Caco-2 (cell line): Measurements from ENCODE around the gene DIO1. TPM values are rescaled to one million over a fixed set of nuclear protein-coding genes. Genes with fewer than 3 reads are reported as not detected.

Experiments
- BruUV-seq: library from RNA; stranded (reverse); fragments of 400-500 nt; replicated peaks from 2 replicates; lab custom pipeline; 2021; lab: Mats Ljungman, UMichigan
- CTCF ChIA-PET: fragments of 300-600 bp; sonication (Branson Sonifier 250); formaldehyde crosslinking; loops from one replicate; lab custom pipeline; 2022; ENCODE audit warnings: antibody characterized with exemption; lab: Charles Lee
- POLR2A ChIA-PET: fragments of 300-600 bp; sonication (Branson Sonifier 250); formaldehyde crosslinking; loops from one replicate; lab custom pipeline; 2022; ENCODE audit warnings: antibody characterized with exemption; lab: Charles Lee
- DNase-seq, 2 experiments: peaks; one replicate each; pipeline versions ENCODE4 v3.0.0 to v3.0.0-alpha.2; 2020 to 2022
- H3K27me3 ChIP-seq: replicated peaks from 2 replicates; pipeline ENCODE4 v1.6.0; 2011; ENCODE audit warnings: low read length; ENCODE audit not compliant: control insufficient read depth, insufficient read depth
- H3K36me3 ChIP-seq: 2 replicates; pipeline ENCODE4 v1.5.1; 2011; ENCODE audit warnings: low read length; ENCODE audit not compliant: control insufficient read depth, insufficient read depth
- H3K4me1 ChIP-seq: fragments of 250-450 bp; sonication (Bioruptor Pico); 2 replicates; pipeline ENCODE4 v1.5.1; 2020; ENCODE audit warnings: mild to moderate bottlenecking
- H3K4me3 ChIP-seq: 2 replicates; pipeline ENCODE4 v1.5.1; 2011; ENCODE audit warnings: low read depth, mild to moderate bottlenecking, control low read depth, low read length
- H3K9me3 ChIP-seq: fragments of 250-450 bp; sonication (Bioruptor Pico); 2 replicates; pipeline ENCODE4 v1.5.1; 2020; ENCODE audit warnings: mild to moderate bottlenecking, moderate library complexity
- H3K27ac Mint-ChIP-seq: one replicate; pipeline ENCODE4 v1.8.0; 2022; ENCODE audit warnings: mixed read lengths; ENCODE audit not compliant: unreplicated experiment
- H3K27me3 Mint-ChIP-seq: one replicate; pipeline ENCODE4 v1.8.0; 2022; ENCODE audit warnings: mixed read lengths; ENCODE audit not compliant: insufficient read depth, unreplicated experiment
- H3K36me3 Mint-ChIP-seq: one replicate; pipeline ENCODE4 v1.8.0; 2022; ENCODE audit warnings: mild to moderate bottlenecking, mixed read lengths; ENCODE audit not compliant: insufficient read depth, unreplicated experiment
- H3K4me1 Mint-ChIP-seq: one replicate; pipeline ENCODE4 v1.8.0; 2022; ENCODE audit warnings: low read depth, mixed read lengths; ENCODE audit not compliant: unreplicated experiment
- H3K4me3 Mint-ChIP-seq: one replicate; pipeline ENCODE4 v1.8.0; 2022; ENCODE audit warnings: mild to moderate bottlenecking, moderate library complexity, mixed read lengths; ENCODE audit not compliant: unreplicated experiment
- H3K9me3 Mint-ChIP-seq: one replicate; pipeline ENCODE4 v1.8.0; 2022; ENCODE audit warnings: mixed read lengths; ENCODE audit not compliant: unreplicated experiment
- intact Hi-C: fragments of 100-400 bp; cut with micrococcal nuclease; formaldehyde crosslinking; loops from one replicate; pipeline ENCODE4 v1.10.0; 2022; ENCODE audit not compliant: unreplicated experiment
- total RNA-seq: library from RNA; stranded (reverse); gene quantifications from 2 replicates; pipeline ENCODE4 v1.2.3, GENCODE V29; 2022
- TF ChIP-seq, protein P1 (sequence below), 2 experiments: fragments of 200-600 bp in 1 of 2; IDR thresholded peaks; 1 replicate in 1 of 2; 2 replicates in 1 of 2; pipeline versions ENCODE4 v1.5.1 to v1.8.0; 2011 to 2022; ENCODE audit warnings: antibody characterized with exemption in 1 of 2, control low read depth in 1 of 2, inconsistent platforms in 1 of 2, low read depth in 1 of 2, low read length in 1 of 2, mild to moderate bottlenecking in 1 of 2, moderate library complexity in 1 of 2; ENCODE audit not compliant: insufficient read depth in 1 of 2, severe bottlenecking in 1 of 2, unreplicated experiment in 1 of 2

Gene DIO1
- total RNA-seq, 1 experiment from 2014 or later: 7.1 TPM

DNA sequence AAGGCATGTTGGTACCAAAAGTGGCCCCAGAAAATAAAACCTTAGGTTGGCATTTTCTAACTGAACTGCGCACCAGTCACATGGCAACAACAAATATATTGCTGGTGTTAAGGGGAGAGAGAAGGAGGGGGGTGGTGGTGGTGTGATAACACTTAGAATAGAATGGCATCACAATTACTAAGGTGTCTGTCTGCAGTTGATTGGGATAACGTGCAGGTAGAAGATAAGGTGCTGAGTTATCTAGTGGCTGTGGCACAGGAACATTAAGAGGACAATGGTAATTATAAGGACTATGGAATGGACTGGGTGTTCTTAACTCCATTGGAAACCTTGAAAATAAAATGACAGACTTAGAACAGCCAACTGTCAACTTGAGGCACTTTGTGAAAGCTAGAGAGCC is 3.0 kb upstream of the DIO1 start:
- Histone ChIP-seq H3K27me3 (no peaks in the 10 kb centered on the region), H3K4me3 (no peak overlapping the region), H3K4me1 (peaks cover 24% of the 10 kb centered on the region), H3K9me3 (no peaks in the 10 kb centered on the region), H3K36me3 (no peaks in the 10 kb centered on the region)
- peaks cover 21% of the 10 kb centered on the region for H3K4me1 Mint-ChIP-seq
- ChIA-PET CTCF (no interaction called here), POLR2A (no interaction called here)
- no peak overlapping the region for H3K4me3 Mint-ChIP-seq
- no peaks in the 10 kb centered on the region for H3K9me3 Mint-ChIP-seq
- peaks cover 9% of the 10 kb centered on the region for H3K36me3 Mint-ChIP-seq
- no TSS peak for BruUV-seq
- no peak for DNase-seq
- intact Hi-C loops: no loop called here
- TF ChIP-seq, protein P1, sequence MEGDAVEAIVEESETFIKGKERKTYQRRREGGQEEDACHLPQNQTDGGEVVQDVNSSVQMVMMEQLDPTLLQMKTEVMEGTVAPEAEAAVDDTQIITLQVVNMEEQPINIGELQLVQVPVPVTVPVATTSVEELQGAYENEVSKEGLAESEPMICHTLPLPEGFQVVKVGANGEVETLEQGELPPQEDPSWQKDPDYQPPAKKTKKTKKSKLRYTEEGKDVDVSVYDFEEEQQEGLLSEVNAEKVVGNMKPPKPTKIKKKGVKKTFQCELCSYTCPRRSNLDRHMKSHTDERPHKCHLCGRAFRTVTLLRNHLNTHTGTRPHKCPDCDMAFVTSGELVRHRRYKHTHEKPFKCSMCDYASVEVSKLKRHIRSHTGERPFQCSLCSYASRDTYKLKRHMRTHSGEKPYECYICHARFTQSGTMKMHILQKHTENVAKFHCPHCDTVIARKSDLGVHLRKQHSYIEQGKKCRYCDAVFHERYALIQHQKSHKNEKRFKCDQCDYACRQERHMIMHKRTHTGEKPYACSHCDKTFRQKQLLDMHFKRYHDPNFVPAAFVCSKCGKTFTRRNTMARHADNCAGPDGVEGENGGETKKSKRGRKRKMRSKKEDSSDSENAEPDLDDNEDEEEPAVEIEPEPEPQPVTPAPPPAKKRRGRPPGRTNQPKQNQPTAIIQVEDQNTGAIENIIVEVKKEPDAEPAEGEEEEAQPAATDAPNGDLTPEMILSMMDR (IDR thresholded peaks at IDR 0.05; ENCODE audit: insufficient read depth in 1 of 2, low read depth in 1 of 2, low read length in 1 of 2, severe bottlenecking in 1 of 2, unreplicated experiment in 1 of 2): no peak
- no peaks in the 10 kb centered on the region for H3K27me3 Mint-ChIP-seq
- no peak overlapping the region for H3K27ac Mint-ChIP-seq

DNA sequence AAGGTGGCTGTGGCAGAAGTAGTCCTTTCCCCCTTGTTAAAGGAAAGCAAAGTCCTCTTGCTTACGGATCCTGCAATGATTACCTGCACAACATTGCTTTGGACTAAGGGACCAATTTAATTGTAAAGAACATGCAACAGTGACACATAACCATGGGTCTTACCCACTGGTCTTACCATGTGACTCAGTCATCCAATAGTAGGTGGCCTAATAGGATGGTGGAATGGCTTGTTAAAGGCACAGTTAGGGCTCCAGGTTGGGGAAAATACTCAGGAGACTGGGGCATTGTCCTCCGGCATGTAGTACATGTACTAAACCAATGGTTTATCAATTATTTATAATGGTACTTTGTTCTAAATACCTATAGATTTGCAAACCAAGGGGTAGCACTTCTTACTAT is 2.3 kb upstream of the DIO1 start:
- CTCF ChIA-PET: no interaction called here
- no TSS peak for BruUV-seq
- no peaks in the 10 kb centered on the region for H3K9me3 ChIP-seq

DNA sequence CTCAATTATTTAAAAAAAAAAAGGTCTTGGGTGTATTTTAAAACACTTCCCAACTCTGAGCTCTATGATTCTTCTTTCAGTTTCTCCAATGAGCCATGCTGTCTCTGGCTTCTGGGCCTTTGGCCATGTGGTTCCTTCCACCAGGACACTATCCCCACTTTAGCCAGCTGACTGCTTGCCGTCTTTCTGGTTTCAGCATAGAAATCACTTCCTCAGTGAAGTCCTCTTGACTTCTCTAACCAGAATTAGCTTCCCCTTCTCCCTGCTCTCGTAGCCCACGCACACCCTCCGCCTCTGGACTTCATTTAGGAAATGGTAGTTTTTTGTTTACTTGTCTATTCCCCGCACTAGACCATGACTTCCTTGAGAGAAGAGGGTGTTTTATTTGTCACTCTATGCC is 1.1 kb upstream of the DIO1 start:
- CTCF ChIA-PET: no interaction called here
- Histone ChIP-seq H3K4me1 (peaks cover 24% of the 10 kb centered on the region), H3K36me3 (no peaks in the 10 kb centered on the region), H3K4me3 (no peak overlapping the region), H3K27me3 (no peaks in the 10 kb centered on the region), H3K9me3 (no peaks in the 10 kb centered on the region)
- TF ChIP-seq, protein P1 (IDR thresholded peaks at IDR 0.05; ENCODE audit: insufficient read depth in 1 of 2, low read depth in 1 of 2, low read length in 1 of 2, severe bottlenecking in 1 of 2, unreplicated experiment in 1 of 2): no peak
- POLR2A ChIA-PET: no interaction called here
- H3K27me3 Mint-ChIP-seq: no peaks in the 10 kb centered on the region
- DNase-seq: no peak
- peaks cover 21% of the 10 kb centered on the region for H3K4me1 Mint-ChIP-seq
- peaks cover 12% of the 10 kb centered on the region for H3K36me3 Mint-ChIP-seq
- H3K9me3 Mint-ChIP-seq: no peaks in the 10 kb centered on the region
- no peak overlapping the region for H3K27ac Mint-ChIP-seq
- intact Hi-C loops: loop anchor here (2.0 kb wide), 1 partner anchor 14 kb away; no protein-coding TSS in a partner anchor
- no peak overlapping the region for H3K4me3 Mint-ChIP-seq
- BruUV-seq: no TSS peak

More for the DNA sequence above, 2.3 kb upstream of the DIO1 start:
- no peak overlapping the region for H3K27ac Mint-ChIP-seq
- H3K36me3 Mint-ChIP-seq: peaks cover 9% of the 10 kb centered on the region
- TF ChIP-seq, protein P1 (IDR thresholded peaks at IDR 0.05; ENCODE audit: insufficient read depth in 1 of 2, low read depth in 1 of 2, low read length in 1 of 2, severe bottlenecking in 1 of 2, unreplicated experiment in 1 of 2): no peak
- H3K4me3 Mint-ChIP-seq: no peak overlapping the region
- Histone ChIP-seq H3K27me3 (no peaks in the 10 kb centered on the region), H3K4me1 (peaks cover 24% of the 10 kb centered on the region), H3K36me3 (no peaks in the 10 kb centered on the region), H3K4me3 (no peak overlapping the region)
- POLR2A ChIA-PET: no interaction called here
- intact Hi-C loops: loop anchor here (2.0 kb wide), 1 partner anchor 15 kb away; no protein-coding TSS in a partner anchor
- H3K27me3 Mint-ChIP-seq: no peaks in the 10 kb centered on the region
- H3K4me1 Mint-ChIP-seq: peaks cover 21% of the 10 kb centered on the region
- no peaks in the 10 kb centered on the region for H3K9me3 Mint-ChIP-seq
- no peak for DNase-seq
